AG09309 (cell line): ENCODE results near the gene ZSWIM5.

Source experiments
- DNase-seq: peaks from one replicate; pipeline ENCODE4 v3.0.0-alpha.2; 2010; ENCODE audit warnings: low read depth
- H3K4me3 ChIP-seq: 2 replicates; pipeline ENCODE4 v1.5.1; 2011; ENCODE audit warnings: mild to moderate bottlenecking, low read depth, low read length, moderate library complexity; ENCODE audit not compliant: control insufficient read depth
- TF ChIP-seq, protein P1 (sequence below): IDR thresholded peaks from 2 replicates; pipeline ENCODE4 v1.5.1; 2011; ENCODE audit warnings: mild to moderate bottlenecking, low read depth, low read length, inconsistent platforms; ENCODE audit not compliant: insufficient read depth, control insufficient read depth; ENCODE audit errors: missing control alignments

The ZSWIM5 gene

GRCh38 chr1:45216861-45217260, 10.5 kb upstream of the ZSWIM5 start:
- DNase-seq, result no peak
- TF ChIP-seq, protein P1, sequence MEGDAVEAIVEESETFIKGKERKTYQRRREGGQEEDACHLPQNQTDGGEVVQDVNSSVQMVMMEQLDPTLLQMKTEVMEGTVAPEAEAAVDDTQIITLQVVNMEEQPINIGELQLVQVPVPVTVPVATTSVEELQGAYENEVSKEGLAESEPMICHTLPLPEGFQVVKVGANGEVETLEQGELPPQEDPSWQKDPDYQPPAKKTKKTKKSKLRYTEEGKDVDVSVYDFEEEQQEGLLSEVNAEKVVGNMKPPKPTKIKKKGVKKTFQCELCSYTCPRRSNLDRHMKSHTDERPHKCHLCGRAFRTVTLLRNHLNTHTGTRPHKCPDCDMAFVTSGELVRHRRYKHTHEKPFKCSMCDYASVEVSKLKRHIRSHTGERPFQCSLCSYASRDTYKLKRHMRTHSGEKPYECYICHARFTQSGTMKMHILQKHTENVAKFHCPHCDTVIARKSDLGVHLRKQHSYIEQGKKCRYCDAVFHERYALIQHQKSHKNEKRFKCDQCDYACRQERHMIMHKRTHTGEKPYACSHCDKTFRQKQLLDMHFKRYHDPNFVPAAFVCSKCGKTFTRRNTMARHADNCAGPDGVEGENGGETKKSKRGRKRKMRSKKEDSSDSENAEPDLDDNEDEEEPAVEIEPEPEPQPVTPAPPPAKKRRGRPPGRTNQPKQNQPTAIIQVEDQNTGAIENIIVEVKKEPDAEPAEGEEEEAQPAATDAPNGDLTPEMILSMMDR, result no peak
- H3K4me3 ChIP-seq, result no peak overlapping the region

DNA sequence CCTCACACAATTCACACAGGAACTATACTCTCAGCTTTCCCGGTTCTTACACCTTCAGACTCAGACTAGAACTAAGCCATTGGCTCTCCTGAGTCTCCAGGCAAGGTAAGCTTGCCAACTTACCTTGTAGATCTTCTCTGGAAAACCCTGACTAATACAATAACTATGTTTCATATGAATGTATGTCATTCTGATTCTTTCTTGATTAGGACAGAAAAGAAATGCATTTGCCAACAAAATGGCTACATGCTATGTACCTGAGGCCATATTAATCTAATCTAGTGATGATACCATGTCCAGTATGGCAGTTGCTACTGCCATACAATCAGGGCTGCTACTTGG, 9.8 kb upstream of the ZSWIM5 start:
- TF ChIP-seq, protein P1, result no peak
- DNase-seq, result no peak

GRCh38 chr1:45215485-45216199, 9.2 kb upstream of the ZSWIM5 start:
- DNase-seq, result no peak
- TF ChIP-seq, protein P1, result no peak
- H3K4me3 ChIP-seq, result no peak overlapping the region

More for the DNA sequence above, 9.8 kb upstream of the ZSWIM5 start:
- no peak overlapping the region for H3K4me3 ChIP-seq

DNA sequence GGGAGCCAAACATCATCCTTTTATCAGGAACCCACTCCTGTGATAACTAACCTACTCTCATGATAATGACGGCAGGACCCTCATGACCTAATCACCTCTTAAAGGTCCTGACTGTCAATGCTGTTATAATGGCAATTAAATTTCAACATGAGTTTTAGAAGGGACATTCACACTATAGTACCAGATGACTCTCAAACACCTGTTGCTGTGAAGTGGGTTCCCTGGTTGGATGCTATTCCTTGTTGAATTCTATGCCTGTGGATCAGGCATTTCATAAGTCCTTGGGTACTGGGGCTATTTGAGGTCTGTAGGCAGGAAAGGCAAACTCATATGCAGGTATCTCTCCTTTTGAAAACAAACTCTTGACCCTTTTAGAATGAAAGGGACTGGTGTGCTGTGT, 7.5 kb upstream of the ZSWIM5 start:
- H3K4me3 ChIP-seq, result no peak overlapping the region
- TF ChIP-seq, protein P1, result no peak
- DNase-seq, result no peak

DNA sequence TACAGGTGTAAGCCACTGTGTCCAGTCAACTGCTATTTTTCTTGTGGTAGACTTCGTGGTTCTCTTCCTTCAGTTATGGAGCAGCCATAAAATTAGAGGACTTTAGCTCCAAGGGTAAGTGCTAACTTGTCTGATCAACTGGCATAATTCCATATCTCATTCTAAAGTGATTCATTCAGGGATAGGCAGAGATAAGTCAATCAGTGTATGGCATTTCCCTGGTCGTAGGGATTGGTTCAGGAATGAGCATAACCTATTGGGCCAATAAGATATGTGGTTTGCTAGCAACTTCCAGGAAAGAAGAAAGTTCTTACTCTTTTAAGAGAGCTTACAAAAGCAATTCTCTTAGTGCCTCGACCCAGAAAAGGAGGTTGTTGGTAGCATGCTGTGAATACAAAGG, 4.7 kb upstream of the ZSWIM5 start:
- no peak for DNase-seq
- TF ChIP-seq, protein P1, result no peak
- no peak overlapping the region for H3K4me3 ChIP-seq

- DNase-seq, result no peak
- H3K4me3 ChIP-seq, result peak overlapping the region; percentile 56
- TF ChIP-seq, protein P1, result no peak
Observed at GRCh38 chr1:45206808-45207623, 611 bp upstream of the ZSWIM5 start.
